Skeletal muscle cell (primary cell): ENCODE measurements around the gene ATP5F1D.

ENCODE experiments used
- DNase-seq: peaks from one replicate; pipeline ENCODE4 v3.0.0-alpha.2; 2010; ENCODE audit warnings: low read depth
- H3K4me3 ChIP-seq: 2 replicates; pipeline ENCODE4 v1.5.1; 2011; ENCODE audit warnings: low read depth, mild to moderate bottlenecking, control low read depth, low read length, moderate library complexity

Gene ATP5F1D

GRCh38 chr19:1219786-1220476 is 21.6 kb upstream of the ATP5F1D start:
- H3K4me3 ChIP-seq, result no peak overlapping the region
- no peak for DNase-seq

- no peak for DNase-seq
- no peak overlapping the region for H3K4me3 ChIP-seq
Observed at GRCh38 chr19:1220477-1220930, 21.0 kb upstream of the ATP5F1D start.

GRCh38 chr19:1220976-1221903 is 20.3 kb upstream of the ATP5F1D start:
- no peak overlapping the region for H3K4me3 ChIP-seq
- no peak for DNase-seq

GRCh38 chr19:1221904-1222255 is 19.7 kb upstream of the ATP5F1D start:
- no peak overlapping the region for H3K4me3 ChIP-seq
- no peak for DNase-seq

- no peak for DNase-seq
- H3K4me3 ChIP-seq, result no peak overlapping the region
Observed at GRCh38 chr19:1222394-1222793, 19.2 kb upstream of the ATP5F1D start.

- H3K4me3 ChIP-seq, result no peak overlapping the region
- DNase-seq, result no peak
Observed at GRCh38 chr19:1223018-1223855, 18.3 kb upstream of the ATP5F1D start.

- no peak for DNase-seq
- no peak overlapping the region for H3K4me3 ChIP-seq
Observed at GRCh38 chr19:1224047-1224825, 17.3 kb upstream of the ATP5F1D start.

GRCh38 chr19:1224847-1225246 is 16.7 kb upstream of the ATP5F1D start:
- H3K4me3 ChIP-seq, result no peak overlapping the region

GRCh38 chr19:1225440-1226226 is 15.9 kb upstream of the ATP5F1D start:
- no peak for DNase-seq
- no peak overlapping the region for H3K4me3 ChIP-seq

More at GRCh38 chr19:1224847-1225246, 16.7 kb upstream of the ATP5F1D start:
- DNase-seq, result no peak

- no peak for DNase-seq
- H3K4me3 ChIP-seq, result no peak overlapping the region
Observed at GRCh38 chr19:1226227-1226518, 15.4 kb upstream of the ATP5F1D start.

- no peak for DNase-seq
- H3K4me3 ChIP-seq, result no peak overlapping the region
Observed at GRCh38 chr19:1226522-1227303, 14.8 kb upstream of the ATP5F1D start.

GRCh38 chr19:1227304-1228054 is 14.1 kb upstream of the ATP5F1D start:
- no peak for DNase-seq
- no peak overlapping the region for H3K4me3 ChIP-seq

- DNase-seq, result no peak
- H3K4me3 ChIP-seq, result no peak overlapping the region
Observed at GRCh38 chr19:1228161-1228957, 13.2 kb upstream of the ATP5F1D start.

- H3K4me3 ChIP-seq, result no peak overlapping the region
- DNase-seq, result no peak
Observed at GRCh38 chr19:1229056-1229923, 12.3 kb upstream of the ATP5F1D start.

- H3K4me3 ChIP-seq, result no peak overlapping the region
- DNase-seq, result no peak
Observed at GRCh38 chr19:1229924-1230782, 11.4 kb upstream of the ATP5F1D start.
